Upper lobe of left lung (tissue), 4 donors: ENCODE measurements around the gene PRKCI.

Experiments
- CTCF ChIP-seq, 6 experiments: fragments of 450-650 bp in 4 of 6; fragments of 200-600 bp in 2 of 6; sonication (generic) in 2 of 6; IDR thresholded peaks; one replicate each; pipeline ENCODE4 v1.5.1; 2016 to 2019; ENCODE audit warnings: antibody characterized with exemption in 6 of 6
- POLR2A ChIP-seq, 4 donors: fragments of 450-650 bp; IDR thresholded peaks; one replicate each; pipeline ENCODE4 v1.5.1; 2016 to 2017; ENCODE audit warnings: antibody characterized with exemption in 4 of 4, mild to moderate bottlenecking in 2 of 4
- POLR2AphosphoS5 ChIP-seq, 2 donors: sonication (generic); formaldehyde crosslinking; IDR thresholded peaks; one replicate each; pipeline ENCODE4 v1.5.1; 2017; ENCODE audit warnings: antibody characterized with exemption in 2 of 2

GRCh38 chr3:170295586-170295985 lies 73.4 kb downstream of the PRKCI start:
- TF ChIP-seq POLR2A (IDR thresholded peaks at IDR 0.05) (no peak), CTCF (IDR thresholded peaks at IDR 0.05) (no peak), POLR2AphosphoS5 (IDR thresholded peaks at IDR 0.05) (no peak)
